ENCODE data around the gene ST6GALNAC4. TPM values are rescaled to one million over a fixed set of nuclear protein-coding genes. Genes with fewer than 3 reads are reported as not detected.

ST6GALNAC4 gene
- total RNA-seq, 1 experiment from 2014 or later = 28.3 TPM

DNA sequence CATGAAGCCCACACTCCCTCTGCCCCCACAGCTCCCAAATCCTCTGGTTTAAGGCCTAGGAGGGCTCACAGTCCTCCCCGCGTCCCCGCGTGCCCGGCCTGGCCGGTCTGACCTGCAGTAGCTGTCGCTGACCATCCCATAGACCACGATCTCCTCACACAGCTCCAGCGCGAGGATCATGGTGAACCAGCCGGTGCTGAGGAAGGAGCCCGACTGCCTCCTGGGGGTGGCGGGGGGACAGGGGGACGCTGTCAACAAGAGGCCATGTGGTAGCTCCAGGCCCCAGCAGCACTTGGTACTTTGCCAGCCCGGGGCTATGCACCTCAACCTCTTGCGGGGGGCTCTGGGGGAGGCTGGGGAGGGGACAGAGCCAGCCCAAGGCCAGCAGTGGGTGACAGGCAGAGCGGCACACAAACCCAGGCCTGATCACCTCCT lies 7.0 kb downstream of the ST6GALNAC4 start:
- Histone ChIP-seq H2AFZ (no peak overlapping the region), H3K79me2 (ENCODE audit: low read depth) (no peaks in the 10 kb centered on the region), H3K9me2 (ENCODE audit: insufficient read depth) (no peaks in the 10 kb centered on the region), H3K4me2 (no peak overlapping the region), H3K9me3 (ENCODE audit: insufficient read depth, low read depth) (no peaks in the 10 kb centered on the region), H3K27ac (no peak overlapping the region), H3K4me3 (no peak overlapping the region), H3K27me3 (ENCODE audit: insufficient read depth, low read depth) (no peaks in the 10 kb centered on the region), H3K36me3 (ENCODE audit: low read depth) (no peaks in the 10 kb centered on the region), H3F3A (ENCODE audit: insufficient read depth, low read depth) (peaks cover 4% of the 10 kb centered on the region; the same call in 1 of the 2 replicates), H3K4me1 (replicated peaks; ENCODE audit: insufficient read depth) (peaks cover 3% of the 10 kb centered on the region; the same call in 1 of the 2 replicates), H4K20me1 (ENCODE audit: insufficient read depth) (no peaks in the 10 kb centered on the region)
- intact Hi-C loops (cut with micrococcal nuclease; ENCODE audit: unreplicated experiment) = loop anchor here (1.0 kb wide), 1 partner anchor 175 kb away; the partner anchor contains the start of gene TOR2A
- ChIA-PET POLR2A (ENCODE audit: unreplicated experiment) (no interaction called here), CTCF (interaction anchor here (1.7 kb wide), 1 partner anchor 175 kb away, joined by 10 read pairs; the partner anchor contains the start of gene TOR2A)
- DNase-seq = no peak
- TF ChIP-seq EZH2 (IDR thresholded peaks at IDR 0.05; ENCODE audit: low read depth) = no peak
- TF ChIP-seq, protein P1, sequence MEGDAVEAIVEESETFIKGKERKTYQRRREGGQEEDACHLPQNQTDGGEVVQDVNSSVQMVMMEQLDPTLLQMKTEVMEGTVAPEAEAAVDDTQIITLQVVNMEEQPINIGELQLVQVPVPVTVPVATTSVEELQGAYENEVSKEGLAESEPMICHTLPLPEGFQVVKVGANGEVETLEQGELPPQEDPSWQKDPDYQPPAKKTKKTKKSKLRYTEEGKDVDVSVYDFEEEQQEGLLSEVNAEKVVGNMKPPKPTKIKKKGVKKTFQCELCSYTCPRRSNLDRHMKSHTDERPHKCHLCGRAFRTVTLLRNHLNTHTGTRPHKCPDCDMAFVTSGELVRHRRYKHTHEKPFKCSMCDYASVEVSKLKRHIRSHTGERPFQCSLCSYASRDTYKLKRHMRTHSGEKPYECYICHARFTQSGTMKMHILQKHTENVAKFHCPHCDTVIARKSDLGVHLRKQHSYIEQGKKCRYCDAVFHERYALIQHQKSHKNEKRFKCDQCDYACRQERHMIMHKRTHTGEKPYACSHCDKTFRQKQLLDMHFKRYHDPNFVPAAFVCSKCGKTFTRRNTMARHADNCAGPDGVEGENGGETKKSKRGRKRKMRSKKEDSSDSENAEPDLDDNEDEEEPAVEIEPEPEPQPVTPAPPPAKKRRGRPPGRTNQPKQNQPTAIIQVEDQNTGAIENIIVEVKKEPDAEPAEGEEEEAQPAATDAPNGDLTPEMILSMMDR (conservative IDR thresholded peaks at IDR 0.05) = no peak
- no TSS peak for BruUV-seq (replicated peaks)

DNA sequence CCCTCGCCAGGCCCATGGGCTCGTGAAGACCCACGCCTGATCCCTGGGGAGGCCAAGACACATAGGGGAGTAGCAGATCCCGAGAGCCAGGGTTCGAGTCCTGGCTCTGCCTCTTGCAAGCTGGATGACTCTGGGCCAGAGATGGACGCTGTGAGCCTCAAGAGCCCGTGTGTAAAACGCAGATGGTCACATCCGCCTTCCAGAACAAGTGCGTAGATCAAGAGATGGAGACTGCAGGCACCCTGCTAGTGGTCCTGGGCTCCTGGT lies 8.2 kb downstream of the ST6GALNAC4 start:
- no peaks in the 10 kb centered on the region for H4K20me1 ChIP-seq (ENCODE audit: insufficient read depth)
- POLR2A ChIA-PET (ENCODE audit: unreplicated experiment) = no interaction called here
- TF ChIP-seq EZH2 (IDR thresholded peaks at IDR 0.05; ENCODE audit: low read depth) = no peak
- TF ChIP-seq, protein P1 (conservative IDR thresholded peaks at IDR 0.05) = no peak
- no peak overlapping the region for H3K4me2 ChIP-seq
- peaks cover 4% of the 10 kb centered on the region; the same call in 1 of the 2 replicates for H3K4me1 ChIP-seq (replicated peaks; ENCODE audit: insufficient read depth)
- 0 out of 2 replicates have a peak, but pooled peaks cover 8% of the 10 kb centered on the region for H3F3A ChIP-seq (ENCODE audit: insufficient read depth, low read depth)
- H3K36me3 ChIP-seq (ENCODE audit: low read depth) = no peaks in the 10 kb centered on the region
- DNase-seq = no peak
- CTCF ChIA-PET = no interaction called here
- H2AFZ ChIP-seq = no peak overlapping the region
- BruUV-seq (replicated peaks) = no TSS peak
- H3K27me3 ChIP-seq (ENCODE audit: insufficient read depth, low read depth) = no peaks in the 10 kb centered on the region
- no peaks in the 10 kb centered on the region for H3K9me3 ChIP-seq (ENCODE audit: insufficient read depth, low read depth)
- no peaks in the 10 kb centered on the region for H3K79me2 ChIP-seq (ENCODE audit: low read depth)
- intact Hi-C loops (cut with micrococcal nuclease; ENCODE audit: unreplicated experiment) = no loop called here
- no peak overlapping the region for H3K4me3 ChIP-seq
- no peak overlapping the region for H3K27ac ChIP-seq
- H3K9me2 ChIP-seq (ENCODE audit: insufficient read depth) = no peaks in the 10 kb centered on the region

DNA sequence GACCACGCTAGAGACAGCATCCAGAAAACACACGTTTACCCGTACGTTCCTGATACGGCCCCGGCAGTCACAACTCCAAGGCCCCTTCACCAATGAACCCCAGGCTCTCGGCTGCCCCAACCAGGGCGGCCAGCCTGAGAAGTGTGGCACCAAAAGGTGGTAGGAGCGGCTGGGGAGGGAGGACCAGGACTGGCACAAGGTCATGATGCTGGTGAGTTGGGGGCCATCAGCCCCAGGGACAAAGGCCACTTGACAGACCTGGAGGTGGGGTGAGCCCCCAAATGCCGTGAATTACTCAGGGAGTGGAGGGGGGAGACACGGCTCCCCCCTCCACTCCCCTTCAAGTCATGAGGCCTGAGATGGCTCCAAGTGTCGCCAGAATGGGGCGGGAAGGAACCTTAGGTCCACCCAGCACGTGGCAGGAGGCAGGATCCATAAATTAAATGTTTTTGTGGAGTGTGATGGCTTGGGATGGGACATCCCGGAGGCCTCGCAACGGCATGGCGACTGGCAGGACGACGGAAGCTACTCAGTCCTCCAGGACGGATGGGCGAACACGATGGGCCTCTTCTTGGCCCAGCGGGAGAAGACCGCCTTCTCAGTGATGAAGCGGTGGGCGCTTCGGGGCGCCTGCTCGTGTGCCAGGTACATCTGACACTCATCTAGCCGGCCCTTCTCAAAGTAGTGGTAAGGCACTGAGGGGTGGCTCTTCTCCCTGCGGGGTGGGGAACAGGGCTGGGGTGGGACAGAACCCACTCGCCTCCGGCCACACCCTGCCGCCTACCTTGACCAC lies 8.8 kb downstream of the ST6GALNAC4 start:
- no peaks in the 10 kb centered on the region for H3K9me2 ChIP-seq (ENCODE audit: insufficient read depth)
- POLR2A ChIA-PET (ENCODE audit: unreplicated experiment) = no interaction called here
- CTCF ChIA-PET = no interaction called here
- no peak overlapping the region for H2AFZ ChIP-seq
- H3K27me3 ChIP-seq (ENCODE audit: insufficient read depth, low read depth) = no peaks in the 10 kb centered on the region
- peaks cover 12% of the 10 kb centered on the region; the same call in 1 of the 2 replicates for H3F3A ChIP-seq (ENCODE audit: insufficient read depth, low read depth)
- intact Hi-C loops (cut with micrococcal nuclease; ENCODE audit: unreplicated experiment) = no loop called here
- no peak overlapping the region for H3K4me2 ChIP-seq
- no peaks in the 10 kb centered on the region for H3K36me3 ChIP-seq (ENCODE audit: low read depth)
- no peak overlapping the region for H3K4me3 ChIP-seq
- H3K27ac ChIP-seq = no peak overlapping the region
- BruUV-seq (replicated peaks) = no TSS peak
- peaks cover 6% of the 10 kb centered on the region; the same call in 1 of the 2 replicates for H3K4me1 ChIP-seq (replicated peaks; ENCODE audit: insufficient read depth)
- TF ChIP-seq, protein P1 (conservative IDR thresholded peaks at IDR 0.05) = no peak
- no peak for TF ChIP-seq EZH2 (IDR thresholded peaks at IDR 0.05; ENCODE audit: low read depth)
- no peak for DNase-seq
- no peaks in the 10 kb centered on the region for H4K20me1 ChIP-seq (ENCODE audit: insufficient read depth)
- H3K9me3 ChIP-seq (ENCODE audit: insufficient read depth, low read depth) = no peaks in the 10 kb centered on the region
- no peaks in the 10 kb centered on the region for H3K79me2 ChIP-seq (ENCODE audit: low read depth)

All from PC-9 (cell line).